Panc1 (cell line): ENCODE measurements around the gene CNTRL. TPM values are rescaled to one million over a fixed set of nuclear protein-coding genes. Genes with fewer than 3 reads are reported as not detected.
A peak's percentile ranks its signal among the peaks of the same experiment; 100 is the strongest.

Experiments used
- ATAC-seq: fragments of 200-7000 bp; cut with Tn5 transposase; 2 replicates; pipeline ENCODE4 v1.9.1; 2020; ENCODE audit warnings: mild to moderate bottlenecking, moderate library complexity
- BruUV-seq: library from RNA; stranded (reverse); fragments of 400-500 nt; replicated peaks from 2 replicates; lab custom pipeline; 2021; lab: Mats Ljungman, UMichigan
- CTCF ChIA-PET: fragments of 300-600 bp; sonication (Branson Sonifier 250); formaldehyde crosslinking; loops from one replicate; lab custom pipeline; 2022; ENCODE audit warnings: antibody characterized with exemption; lab: Charles Lee
- POLR2A ChIA-PET: fragments of 300-600 bp; sonication (Branson Sonifier 250); formaldehyde crosslinking; loops from one replicate; lab custom pipeline; 2022; ENCODE audit warnings: antibody characterized with exemption; lab: Charles Lee
- DNase-seq: peaks from one replicate; pipeline ENCODE4 v3.0.0-alpha.2; 2010; ENCODE audit warnings: low read depth, low spot score
- H3K27ac ChIP-seq: 2 replicates; pipeline ENCODE4 v1.5.1; 2011; ENCODE audit warnings: mild to moderate bottlenecking, low read length, inconsistent platforms
- H3K27me3 ChIP-seq: fragments of 200-500 bp; sonication (Bioruptor generic); 2 replicates; pipeline ENCODE4 v1.6.0; 2014; ENCODE audit warnings: low read length, inconsistent platforms; ENCODE audit not compliant: control insufficient read depth, insufficient read depth
- H3K36me3 ChIP-seq: fragments of 200-500 bp; sonication (Bioruptor generic); 2 replicates; pipeline ENCODE4 v1.5.1; 2014; ENCODE audit warnings: inconsistent platforms, mild to moderate bottlenecking, low read length, moderate library complexity; ENCODE audit not compliant: control insufficient read depth, insufficient read depth
- H3K4me1 ChIP-seq: 2 replicates; pipeline ENCODE4 v1.5.1; 2011; ENCODE audit warnings: inconsistent platforms, mild to moderate bottlenecking, low read length, moderate library complexity; ENCODE audit not compliant: control insufficient read depth, insufficient read depth
- H3K4me3 ChIP-seq, 2 experiments: 2 replicates each; pipeline ENCODE4 v1.5.1; 2011 to 2012; ENCODE audit warnings: low read depth in 2 of 2, low read length in 2 of 2, mild to moderate bottlenecking in 2 of 2, inconsistent platforms in 1 of 2, moderate library complexity in 1 of 2
- H3K9me3 ChIP-seq: fragments of 200-500 bp; sonication (Bioruptor generic); 2 replicates; pipeline ENCODE4 v1.5.1; 2014; ENCODE audit warnings: low read depth, mild to moderate bottlenecking, inconsistent platforms, low read length, moderate library complexity; ENCODE audit not compliant: control insufficient read depth, insufficient read depth
- CTCF ChIP-seq: fragments of 450-650 bp; IDR thresholded peaks from 2 replicates; pipeline ENCODE4 v1.5.1; 2017; ENCODE audit warnings: mild to moderate bottlenecking
- POLR2AphosphoS5 ChIP-seq: IDR thresholded peaks from 2 replicates; pipeline ENCODE4 v1.6.1; 2012; ENCODE audit warnings: mild to moderate bottlenecking, low read depth, low read length, moderate library complexity
- REST ChIP-seq, 2 experiments: IDR thresholded peaks; 2 replicates each; pipeline ENCODE4 v1.6.1; 2011 to 2012; ENCODE audit warnings: low read depth in 2 of 2, control low read depth in 1 of 2, low read length in 1 of 2, mild to moderate bottlenecking in 1 of 2, moderate library complexity in 1 of 2; ENCODE audit not compliant: insufficient read depth in 1 of 2
- SIN3A ChIP-seq: IDR thresholded peaks from 2 replicates; pipeline ENCODE4 v1.6.1; 2012; ENCODE audit warnings: low read depth, mild to moderate bottlenecking, low read length, moderate library complexity, borderline replicate concordance; ENCODE audit not compliant: insufficient read depth
- TCF7L2 ChIP-seq: IDR thresholded peaks from 2 replicates; pipeline ENCODE4 v1.6.1; 2011; ENCODE audit warnings: mild to moderate bottlenecking, low read depth, low read length, inconsistent platforms
- in situ Hi-C: cut with HindIII; loops from 2 replicates; pipeline ENCODE4 v1.10.0; 2016; ENCODE audit warnings: low sequenced_read_pairs, low pct_unique_long_range_greater_than_20kb
- intact Hi-C: fragments of 100-400 bp; cut with micrococcal nuclease; formaldehyde crosslinking; loops from one replicate; pipeline ENCODE4 v1.10.0; 2022; ENCODE audit not compliant: unreplicated experiment
- total RNA-seq: library from RNA; stranded (reverse); gene quantifications from one replicate; pipeline ENCODE4 v1.2.1, GENCODE V29; 2021; ENCODE audit not compliant: unreplicated experiment

CNTRL gene
- total RNA-seq, 1 experiment from 2014 or later = 11.5 TPM

DNA sequence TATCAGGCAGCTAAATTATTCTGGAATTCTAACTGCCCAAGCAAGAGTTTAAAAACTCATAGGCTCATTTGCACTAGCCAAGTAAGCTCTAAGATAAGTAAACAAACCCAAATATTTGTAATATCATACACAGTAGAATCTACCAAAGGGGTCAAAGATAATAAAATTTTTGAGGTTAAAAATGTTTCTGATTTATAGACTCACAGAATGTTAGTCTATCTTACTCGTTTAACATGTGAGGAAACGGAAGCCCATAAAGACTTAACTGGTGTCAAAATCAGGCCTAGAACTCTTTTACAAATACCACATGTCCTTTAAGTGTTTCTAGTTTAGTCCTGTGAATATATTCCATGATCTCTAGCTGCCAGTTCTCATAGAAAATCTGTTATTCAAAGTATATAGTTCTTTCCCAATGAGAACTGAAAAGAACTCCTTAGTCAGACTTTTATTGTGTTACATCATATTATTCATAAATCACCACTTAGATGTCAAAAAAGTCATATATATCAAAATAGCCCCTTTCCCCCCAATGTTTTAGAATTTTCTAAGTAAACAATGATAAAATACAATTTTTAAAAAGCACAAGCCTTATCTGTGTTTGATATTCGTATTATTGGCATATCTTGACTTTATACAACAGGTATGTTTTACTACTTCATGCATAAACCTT is 113.0 kb downstream of the CNTRL start:
- POLR2A ChIA-PET = no interaction called here
- TSS peak; percentile 22 for BruUV-seq
- intact Hi-C loops (no loop called here), in situ Hi-C loops (no loop called here)
- H3K9me3 ChIP-seq = no peaks in the 10 kb centered on the region
- CTCF ChIA-PET = no interaction called here
- H3K4me1 ChIP-seq = peaks cover 10% of the 10 kb centered on the region; the same call in 1 of the 2 replicates
- H3K27ac ChIP-seq = no peak overlapping the region
- ATAC-seq (no peak), DNase-seq (no peak)
- TF ChIP-seq POLR2AphosphoS5 (no peak), SIN3A (no peak)
- no peak overlapping the region for H3K4me3 ChIP-seq
- H3K36me3 ChIP-seq = peaks cover 10% of the 10 kb centered on the region; the same call in 1 of the 2 replicates
- no peaks in the 10 kb centered on the region for H3K27me3 ChIP-seq

- H3K36me3 ChIP-seq = peaks cover 8% of the 10 kb centered on the region; the same call in 1 of the 2 replicates
- ChIA-PET CTCF (no interaction called here), POLR2A (no interaction called here)
- no peak for TF ChIP-seq POLR2AphosphoS5
- no peak for TF ChIP-seq TCF7L2
- no peak for TF ChIP-seq CTCF
- no peak for TF ChIP-seq REST (IDR thresholded peaks at IDR 0.05; ENCODE audit: insufficient read depth in 1 of 2, low read depth in 2 of 2, low read length in 1 of 2)
- no peak for TF ChIP-seq SIN3A
- intact Hi-C loops = no loop called here
- DNase-seq = no peak
- no peak overlapping the region for H3K27ac ChIP-seq
- peaks cover 7% of the 10 kb centered on the region for H3K4me1 ChIP-seq
- BruUV-seq = no TSS peak
- no peaks in the 10 kb centered on the region for H3K27me3 ChIP-seq
- H3K9me3 ChIP-seq = no peaks in the 10 kb centered on the region
- ATAC-seq = no peak
- H3K4me3 ChIP-seq = no peak overlapping the region
- in situ Hi-C loops = no loop called here
Observed at GRCh38 chr9:121189006-121189405, 114.3 kb downstream of the CNTRL start.

- H3K27ac ChIP-seq = no peak overlapping the region
- H3K27me3 ChIP-seq = no peaks in the 10 kb centered on the region
- DNase-seq (no peak), ATAC-seq (no peak)
- no peaks in the 10 kb centered on the region for H3K9me3 ChIP-seq
- BruUV-seq = no TSS peak
- TF ChIP-seq CTCF (no peak), REST (IDR thresholded peaks at IDR 0.05; ENCODE audit: insufficient read depth in 1 of 2, low read depth in 2 of 2, low read length in 1 of 2) (no peak), POLR2AphosphoS5 (no peak), SIN3A (no peak), TCF7L2 (no peak)
- no peak overlapping the region for H3K4me3 ChIP-seq
- POLR2A ChIA-PET = no interaction called here
- H3K4me1 ChIP-seq = peaks cover 4% of the 10 kb centered on the region; the same call in 1 of the 2 replicates
- intact Hi-C loops = no loop called here
- CTCF ChIA-PET = no interaction called here
- H3K36me3 ChIP-seq = peaks cover 8% of the 10 kb centered on the region; the same call in 1 of the 2 replicates
- in situ Hi-C loops = no loop called here
Observed at GRCh38 chr9:121189660-121190059, 114.9 kb downstream of the CNTRL start.
